Endothelial cell of umbilical vein (primary cell): ENCODE measurements around the gene KLHL18. TPM values are rescaled to one million over a fixed set of nuclear protein-coding genes. Genes with fewer than 3 reads are reported as not detected.
A peak's percentile ranks its signal among the peaks of the same experiment; 100 is the strongest.
"Not testable (repeated sequence)": the region's sequence is repeated elsewhere in the genome, so short reads cannot be mapped to it uniquely, and the experiment has no call there.

ENCODE experiments used
- BruUV-seq: library from RNA; stranded (reverse); fragments of 400-500 nt; replicated peaks from 2 replicates; lab custom pipeline; 2021; lab: Mats Ljungman, UMichigan
- CTCF ChIA-PET: fragments of 300-600, 350-600 bp; sonication (Branson Sonifier 250); formaldehyde crosslinking; loops from one replicate; lab custom pipeline; 2021; ENCODE audit warnings: antibody characterized with exemption, inconsistent platforms; lab: Charles Lee
- POLR2A ChIA-PET: fragments of 300-600, 350-600 bp; sonication (Branson Sonifier 250); formaldehyde crosslinking; loops from one replicate; lab custom pipeline; 2021; ENCODE audit warnings: antibody characterized with exemption, inconsistent platforms; lab: Charles Lee
- DNase-seq: peaks from one replicate; pipeline ENCODE4 v3.0.0-alpha.2; 2011; ENCODE audit warnings: low read depth, low spot score
- FAIRE-seq: peaks from 2 replicates; lab custom pipeline; 2011; peaks lifted over from hg19 to GRCh38; lab: Jason Lieb, UNC
- H2AFZ ChIP-seq: 2 replicates; pipeline ENCODE4 v1.6.0; 2012; ENCODE audit warnings: low read depth, low read length, control low read depth, inconsistent platforms
- H3K27ac ChIP-seq: 2 replicates; pipeline ENCODE4 v1.5.1; 2011; ENCODE audit warnings: low read depth, mild to moderate bottlenecking, control low read depth, low read length, moderate library complexity; ENCODE audit not compliant: insufficient read depth
- H3K27me3 ChIP-seq, 2 experiments: 2 replicates each; pipeline versions ENCODE4 v1.6.0 to v1.6.1; 2011; ENCODE audit warnings: low read length in 2 of 2, mixed read lengths in 1 of 2; ENCODE audit not compliant: control insufficient read depth in 2 of 2, insufficient read depth in 2 of 2
- H3K36me3 ChIP-seq, 2 experiments: 2 replicates in 1 of 2; 3 replicates in 1 of 2; pipeline ENCODE4 v1.5.1; 2011; ENCODE audit warnings: low read length in 2 of 2, mild to moderate bottlenecking in 1 of 2, moderate library complexity in 1 of 2; ENCODE audit not compliant: control insufficient read depth in 2 of 2, insufficient read depth in 2 of 2; ENCODE audit errors: extremely low read depth in 1 of 2
- H3K4me1 ChIP-seq: 3 replicates; pipeline ENCODE4 v1.5.1; 2011; ENCODE audit warnings: mild to moderate bottlenecking, low read length; ENCODE audit not compliant: control insufficient read depth, insufficient read depth; ENCODE audit errors: extremely low read depth
- H3K4me2 ChIP-seq: 2 replicates; pipeline ENCODE4 v1.6.1; 2011; ENCODE audit warnings: low read length, control low read depth, mixed read lengths; ENCODE audit not compliant: insufficient read depth
- H3K4me3 ChIP-seq, 3 experiments: fragments of 200-600 bp in 1 of 3; sonication (generic), shearing (Covaris generic) in 1 of 3; replicated peaks in 1 of 3; 2 replicates each; pipeline ENCODE4 v1.5.1; 2011 to 2016; ENCODE audit warnings: control low read depth in 3 of 3, low read length in 3 of 3, mild to moderate bottlenecking in 2 of 3, inconsistent platforms in 1 of 3, low read depth in 1 of 3, moderate library complexity in 1 of 3; ENCODE audit not compliant: insufficient read depth in 1 of 3
- H3K79me2 ChIP-seq: 2 replicates; pipeline ENCODE4 v1.6.0; 2012; ENCODE audit warnings: low read length, inconsistent platforms; ENCODE audit not compliant: control insufficient read depth, insufficient read depth
- H3K9ac ChIP-seq: replicated peaks from 2 replicates; pipeline ENCODE3; 2011; ENCODE audit warnings: low read length, control low read depth; ENCODE audit not compliant: insufficient read depth; ENCODE audit errors: extremely low read depth
- H3K9me1 ChIP-seq: replicated peaks from 3 replicates; pipeline ENCODE4 v1.6.0; 2011; ENCODE audit warnings: mild to moderate bottlenecking, low read length; ENCODE audit not compliant: control insufficient read depth, insufficient read depth; ENCODE audit errors: extremely low read depth
- H3K9me3 ChIP-seq: replicated peaks from 2 replicates; pipeline ENCODE4 v1.5.1; 2012; ENCODE audit warnings: low read length, inconsistent platforms; ENCODE audit not compliant: control insufficient read depth, insufficient read depth
- H4K20me1 ChIP-seq: replicated peaks from 2 replicates; pipeline ENCODE3; 2011; ENCODE audit warnings: mild to moderate bottlenecking, low read length; ENCODE audit not compliant: control insufficient read depth, insufficient read depth; ENCODE audit errors: extremely low read depth
- EZH2 ChIP-seq: IDR thresholded peaks from 2 replicates; pipeline ENCODE4 v1.6.1; 2012; ENCODE audit warnings: borderline replicate concordance, low read depth, mild to moderate bottlenecking, moderate library complexity, low read length, inconsistent platforms; ENCODE audit not compliant: severe bottlenecking
- FOS ChIP-seq: IDR thresholded peaks from 2 replicates; pipeline ENCODE4 v1.6.1; 2011; ENCODE audit warnings: mild to moderate bottlenecking, low read length, moderate library complexity, borderline replicate concordance; ENCODE audit not compliant: insufficient read depth
- GATA2 ChIP-seq: IDR thresholded peaks from 2 replicates; pipeline ENCODE4 v1.7.0; 2011; ENCODE audit warnings: low read depth, mild to moderate bottlenecking, moderate library complexity, mixed read lengths, low read length; ENCODE audit not compliant: insufficient read length, insufficient read depth
- JUN ChIP-seq: IDR thresholded peaks from 2 replicates; pipeline ENCODE4 v1.6.1; 2011; ENCODE audit warnings: borderline replicate concordance, low read depth; ENCODE audit not compliant: insufficient read length, insufficient read depth
- MAX ChIP-seq: IDR thresholded peaks from 2 replicates; pipeline ENCODE4 v1.6.1; 2011; ENCODE audit not compliant: insufficient read depth, insufficient read length
- MYC ChIP-seq: IDR thresholded peaks from one replicate; pipeline ENCODE4 v1.6.1; 2011; ENCODE audit warnings: mild to moderate bottlenecking, low read depth, low read length
- POLR2A ChIP-seq: IDR thresholded peaks from 2 replicates; pipeline ENCODE4 v1.6.1; 2012; ENCODE audit warnings: low read depth, mild to moderate bottlenecking, control low read depth, low read length
- POLR2AphosphoS5 ChIP-seq: IDR thresholded peaks from 2 replicates; pipeline ENCODE4 v1.6.1; 2012; ENCODE audit warnings: low read depth, mild to moderate bottlenecking, control low read depth, low read length, moderate library complexity; ENCODE audit not compliant: insufficient read depth
- dilution Hi-C: fragments of 300-500 bp; cut with MboI; formaldehyde crosslinking; loops from one replicate; pipeline ENCODE4 v1.15.0; 2019; ENCODE audit warnings: low sequenced_read_pairs; ENCODE audit not compliant: extremely low pct_ligation_motif_present
- intact Hi-C: fragments of 100-400 bp; cut with micrococcal nuclease; formaldehyde crosslinking; loops from one replicate; pipeline ENCODE4 v1.10.0; 2022
- polyA plus RNA-seq, 4 experiments: library from polyadenylated mRNA; depleted of rRNA in 3 of 4; stranded (reverse) in 3 of 4; unstranded in 1 of 4; fragments of >200 nt; gene quantifications; 2 replicates each; pipeline versions ENCODE4 v1.2.1 to v1.2.3, GENCODE V29; 2011 to 2012; ENCODE audit warnings: missing spikeins in 1 of 4
- total RNA-seq: library from RNA; stranded (reverse); gene quantifications from 2 replicates; pipeline ENCODE4 v1.2.3, GENCODE V29; 2021

KLHL18 gene
- total and polyA plus RNA-seq, 2 donors (not counting 3 experiments of a cell fraction or from before 2014, with no cell fraction given) = 43.4 to 58.1 TPM

- Histone ChIP-seq H3K9me3 (no peaks in the 10 kb centered on the region), H2AFZ (no peak overlapping the region), H3K27ac (no peak overlapping the region), H3K4me2 (no peak overlapping the region), H3K9me1 (no peaks in the 10 kb centered on the region), H4K20me1 (no peaks in the 10 kb centered on the region), H3K27me3 (no peaks in the 10 kb centered on the region), H3K9ac (no peak overlapping the region), H3K36me3 (no peaks in the 10 kb centered on the region), H3K79me2 (no peaks in the 10 kb centered on the region), H3K4me1 (peaks cover 11% of the 10 kb centered on the region), H3K4me3 (no peak overlapping the region)
- no peak for FAIRE-seq
- ChIA-PET CTCF (interaction anchor here (1.6 kb wide), 1 partner anchor 117 kb away, joined by 9 read pairs; no protein-coding TSS in a partner anchor), POLR2A (no interaction called here)
- peak; percentile 12 for DNase-seq
- dilution Hi-C loops (no loop called here), intact Hi-C loops (loop anchor here (5.0 kb wide), 1 partner anchor 440 kb away; no protein-coding TSS in a partner anchor)
- TF ChIP-seq MYC (no peak), MAX (no peak), GATA2 (no peak), JUN (no peak), POLR2A (no peak), POLR2AphosphoS5 (no peak), FOS (no peak), EZH2 (no peak)
- no TSS peak for BruUV-seq
Observed at GRCh38 chr3:47367631-47368030, 84.9 kb downstream of the KLHL18 start.

GRCh38 chr3:47370020-47370419 lies 87.3 kb downstream of the KLHL18 start:
- CTCF ChIA-PET = interaction anchor here (0.6 to 0.7 kb wide), 2 partner anchors 32 to 46 kb away, joined by 3 read pairs; no protein-coding TSS in a partner anchor
- POLR2A ChIA-PET = interaction anchor here (0.6 kb wide), 1 partner anchor 46 kb away, joined by 3 read pairs; no protein-coding TSS in a partner anchor

More at GRCh38 chr3:47370020-47370419, 87.3 kb downstream of the KLHL18 start:
- H3K9ac ChIP-seq, H3K4me3 ChIP-seq, DNase-seq, BruUV-seq, H3K9me1 ChIP-seq, H3K36me3 ChIP-seq, H3K4me2 ChIP-seq, H3K9me3 ChIP-seq, H2AFZ ChIP-seq, dilution Hi-C loops, H3K27ac ChIP-seq, H3K27me3 ChIP-seq, FAIRE-seq, H4K20me1 ChIP-seq, H3K4me1 ChIP-seq, H3K79me2 ChIP-seq: not testable (repeated sequence)
- intact Hi-C loops = loop anchor here (5.0 to 10.0 kb wide), 3 partner anchors 355 to 665 kb away; partner anchors contain the start of gene TMIE
